ENCODE data around the gene CLEC18C. TPM values are rescaled to one million over a fixed set of nuclear protein-coding genes. Genes with fewer than 3 reads are reported as not detected.
"Not testable (repeated sequence)": the region's sequence is repeated elsewhere in the genome, so short reads cannot be mapped to it uniquely, and the experiment has no call there.

The CLEC18C gene
- total RNA-seq, 4 donors from 2014 or later, result 0.63 TPM; not detected in 3

- not testable (repeated sequence) for ATAC-seq (ENCODE audit: low FRiP score); DNase-seq (ENCODE audit: low spot score)
These were observed 17.0 kb downstream of the CLEC18C start for GRCh38 chr16:70190574-70190973.

DNA sequence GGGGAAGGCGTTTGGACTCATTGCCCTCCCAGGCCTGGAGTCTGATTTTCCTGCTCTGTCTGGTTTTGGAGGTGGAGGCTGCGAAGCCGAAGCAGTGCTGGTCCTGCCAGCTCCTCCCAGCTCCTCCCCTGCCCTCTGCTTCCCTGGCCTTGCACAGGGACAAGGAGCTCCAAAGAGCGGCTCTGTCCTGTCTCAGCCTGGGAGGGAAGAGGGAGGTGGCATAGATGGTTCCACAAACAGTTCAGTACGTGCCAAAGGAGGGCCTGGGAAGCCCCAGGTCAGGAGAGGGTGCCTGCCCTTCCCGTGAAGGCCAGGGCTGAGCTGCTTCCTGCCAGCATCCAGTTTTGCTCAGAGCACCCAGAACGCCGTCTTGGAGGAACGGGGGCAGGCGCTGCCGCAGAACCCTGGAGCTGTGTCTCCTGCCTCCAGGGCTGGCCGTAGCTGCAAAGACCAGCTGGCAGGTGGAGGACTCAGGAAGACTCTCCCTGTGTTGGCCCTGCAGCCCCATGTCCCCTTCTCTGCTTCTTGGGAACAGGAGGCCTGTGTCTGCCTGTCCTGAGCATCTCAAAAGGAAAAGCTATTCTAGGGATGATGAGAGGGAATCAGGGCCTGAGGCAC, 23.2 kb downstream of the CLEC18C start:
- not testable (repeated sequence) for DNase-seq (ENCODE audit: low spot score); ATAC-seq (ENCODE audit: low FRiP score)

GRCh38 chr16:70197611-70198010, 24.0 kb downstream of the CLEC18C start:
- ATAC-seq (ENCODE audit: low FRiP score); DNase-seq (ENCODE audit: low spot score): not testable (repeated sequence)

- not testable (repeated sequence) for ATAC-seq (ENCODE audit: low FRiP score); DNase-seq (ENCODE audit: low spot score)
These were observed 24.6 kb downstream of the CLEC18C start for GRCh38 chr16:70198230-70198629.

DNA sequence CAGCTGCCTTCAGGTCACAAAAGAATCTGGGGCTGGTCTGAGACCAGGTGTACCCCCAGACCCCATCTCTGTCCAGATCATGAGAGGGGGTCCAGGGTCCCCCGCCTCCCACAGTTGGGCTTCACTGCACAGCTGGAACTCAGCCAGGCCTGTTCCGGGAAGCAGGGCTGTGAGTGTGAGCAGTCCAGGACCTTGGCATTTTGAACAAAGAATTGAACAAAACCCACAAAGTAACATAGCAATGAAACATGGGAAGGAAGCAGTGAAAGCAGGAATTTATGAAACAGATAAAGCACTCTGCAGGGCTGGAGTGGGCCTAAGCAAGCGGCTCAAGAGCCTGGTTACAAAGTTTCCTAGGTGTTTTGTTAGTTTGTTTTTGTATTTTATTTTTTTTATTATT, 25.1 kb downstream of the CLEC18C start:
- not testable (repeated sequence) for ATAC-seq (ENCODE audit: low FRiP score); DNase-seq (ENCODE audit: low spot score)

- DNase-seq (ENCODE audit: low spot score); ATAC-seq (ENCODE audit: low FRiP score): not testable (repeated sequence)
These were observed 25.6 kb downstream of the CLEC18C start for GRCh38 chr16:70199170-70199569.

DNA sequence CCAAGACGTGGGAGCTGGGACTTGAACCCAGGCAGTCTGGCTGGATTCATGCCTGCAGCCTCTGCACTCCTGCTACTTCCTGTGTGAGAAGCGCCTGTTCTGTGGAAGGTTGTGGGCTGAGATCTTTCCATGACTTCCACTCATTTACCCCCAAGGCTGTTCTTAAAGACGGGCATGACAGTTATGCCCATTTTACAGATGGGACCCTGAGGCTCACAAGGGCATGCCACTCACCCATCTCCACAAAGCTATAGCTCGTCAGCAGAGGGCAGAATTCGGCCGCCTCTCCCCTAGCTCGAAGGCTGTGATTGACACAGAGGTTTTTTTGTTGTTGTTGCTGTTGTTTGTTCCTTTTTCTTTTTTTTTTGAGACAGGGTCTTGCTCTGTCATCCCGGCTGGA, 26.5 kb downstream of the CLEC18C start:
- ATAC-seq (ENCODE audit: low FRiP score); DNase-seq (ENCODE audit: low spot score): not testable (repeated sequence)

DNA sequence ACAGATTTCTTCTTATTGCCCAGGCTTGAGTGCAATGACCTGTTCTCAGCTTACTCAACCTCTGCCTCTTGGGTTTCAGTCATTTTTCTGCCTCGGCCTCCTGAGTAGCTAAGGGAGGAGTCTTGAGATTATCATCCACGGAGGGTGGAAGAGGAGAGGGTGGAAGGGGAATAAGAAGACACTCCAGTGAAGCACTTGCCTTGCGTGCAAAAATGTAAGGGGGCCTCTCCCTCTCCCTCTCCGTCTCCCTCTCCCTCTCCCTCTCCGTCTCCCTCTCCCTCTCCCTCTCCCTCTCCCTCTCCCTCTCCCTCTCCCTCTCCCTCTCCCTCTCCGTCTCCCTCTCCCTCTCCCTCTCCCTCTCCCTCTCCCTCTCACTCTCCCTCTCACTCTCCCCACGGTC, 29.9 kb downstream of the CLEC18C start:
- DNase-seq (ENCODE audit: low spot score); ATAC-seq (ENCODE audit: low FRiP score): not testable (repeated sequence)

- not testable (repeated sequence) for ATAC-seq (ENCODE audit: low FRiP score); DNase-seq (ENCODE audit: low spot score)
These were observed 30.4 kb downstream of the CLEC18C start for GRCh38 chr16:70204010-70204409.

GRCh38 chr16:70204668-70205405, 31.2 kb downstream of the CLEC18C start:
- not testable (repeated sequence) for DNase-seq (ENCODE audit: low spot score); ATAC-seq (ENCODE audit: low FRiP score)

- not testable (repeated sequence) for ATAC-seq (ENCODE audit: low FRiP score); DNase-seq (ENCODE audit: low spot score)
These were observed 32.8 kb downstream of the CLEC18C start for GRCh38 chr16:70206382-70206781.

- ATAC-seq (ENCODE audit: low FRiP score), result not testable (repeated sequence)
These were observed 45.0 kb downstream of the CLEC18C start for GRCh38 chr16:70218586-70218985.

GRCh38 chr16:70222574-70222973, 49.0 kb downstream of the CLEC18C start:
- not testable (repeated sequence) for ATAC-seq (ENCODE audit: low FRiP score); DNase-seq (ENCODE audit: low spot score)

More at GRCh38 chr16:70218586-70218985, 45.0 kb downstream of the CLEC18C start:
- DNase-seq (ENCODE audit: low spot score), result not testable (repeated sequence)

GRCh38 chr16:70223216-70223615, 49.6 kb downstream of the CLEC18C start:
- ATAC-seq (ENCODE audit: low FRiP score); DNase-seq (ENCODE audit: low spot score): not testable (repeated sequence)

GRCh38 chr16:70223971-70224513, 50.5 kb downstream of the CLEC18C start:
- ATAC-seq (ENCODE audit: low FRiP score); DNase-seq (ENCODE audit: low spot score): not testable (repeated sequence)

DNA sequence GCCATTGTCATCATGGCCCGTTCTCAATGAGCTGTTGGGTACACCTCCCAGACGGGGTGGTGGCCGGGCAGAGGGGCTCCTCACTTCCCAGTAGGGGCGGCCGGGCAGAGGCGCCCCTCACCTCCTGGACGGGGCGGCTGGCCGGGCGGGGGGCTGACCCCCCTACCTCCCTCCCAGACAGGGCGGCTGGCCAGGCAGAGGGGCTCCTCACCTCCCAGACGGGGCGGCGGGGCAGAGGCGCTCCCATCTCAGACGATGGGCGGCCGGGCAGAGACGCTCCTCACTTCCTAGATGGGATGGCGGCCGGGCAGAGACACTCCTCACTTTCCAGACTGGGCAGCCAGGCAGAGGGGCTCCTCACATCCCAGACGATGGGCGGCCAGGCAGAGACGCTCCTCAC, 51.1 kb downstream of the CLEC18C start:
- not testable (repeated sequence) for ATAC-seq (ENCODE audit: low FRiP score); DNase-seq (ENCODE audit: low spot score)

DNA sequence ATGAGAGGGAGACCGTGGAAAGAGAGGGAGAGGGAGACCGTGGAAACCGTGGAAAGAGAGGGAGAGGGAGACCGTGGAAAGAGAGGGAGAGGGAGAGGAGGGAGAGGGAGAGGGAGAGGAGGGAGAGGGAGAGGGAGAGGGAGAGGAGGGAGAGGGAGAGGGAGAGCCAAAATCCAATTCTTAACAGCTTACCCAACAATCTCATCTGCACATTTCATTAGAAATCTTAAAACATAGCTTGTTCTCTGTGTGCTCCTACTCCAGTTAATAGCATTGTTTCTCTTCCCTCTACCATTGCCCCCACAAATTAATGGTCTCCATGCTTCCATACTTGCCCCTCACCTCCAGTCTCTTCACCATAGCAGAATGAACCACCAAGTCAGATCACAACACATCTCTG, 51.8 kb downstream of the CLEC18C start:
- DNase-seq (ENCODE audit: low spot score), result not testable (repeated sequence)

GRCh38 chr16:70226024-70226423, 52.4 kb downstream of the CLEC18C start:
- not testable (repeated sequence) for DNase-seq (ENCODE audit: low spot score); ATAC-seq (ENCODE audit: low FRiP score)

More for the DNA sequence above, 51.8 kb downstream of the CLEC18C start:
- ATAC-seq (ENCODE audit: low FRiP score), result not testable (repeated sequence)

- not testable (repeated sequence) for ATAC-seq (ENCODE audit: low FRiP score)
These were observed 58.2 kb downstream of the CLEC18C start for GRCh38 chr16:70231831-70232230.

More at GRCh38 chr16:70231831-70232230, 58.2 kb downstream of the CLEC18C start:
- DNase-seq (ENCODE audit: low spot score), result not testable (repeated sequence)
